ENCODE results near the gene TMX1.

GRCh38 chr14:51228391-51228790, 11.7 kb upstream of the TMX1 start:
- TF ChIP-seq CTCF (IDR thresholded peaks at IDR 0.05) (no peak), POLR2A (IDR thresholded peaks at IDR 0.05) (no peak)
